K562 (cell line): ENCODE results near the gene MAP3K15.

Source experiments
- POLR2AphosphoS2 ChIP-seq: IDR thresholded peaks from 2 replicates; pipeline ENCODE4 v1.6.1; 2012; ENCODE audit warnings: low read length, improper control_type of control experiment
- TF ChIP-seq, protein P1 (sequence below), 3 experiments: IDR thresholded peaks in 2 of 3; conservative IDR thresholded peaks in 1 of 3; 2 replicates each; pipeline ENCODE4 v1.5.1; 2011 to 2012; ENCODE audit warnings: low read length in 3 of 3, mild to moderate bottlenecking in 3 of 3, control low read depth in 2 of 3, improper control_type of control experiment in 1 of 3, inconsistent platforms in 1 of 3, low read depth in 1 of 3, mixed read lengths in 1 of 3, moderate library complexity in 1 of 3; ENCODE audit not compliant: insufficient read depth in 2 of 3

DNA sequence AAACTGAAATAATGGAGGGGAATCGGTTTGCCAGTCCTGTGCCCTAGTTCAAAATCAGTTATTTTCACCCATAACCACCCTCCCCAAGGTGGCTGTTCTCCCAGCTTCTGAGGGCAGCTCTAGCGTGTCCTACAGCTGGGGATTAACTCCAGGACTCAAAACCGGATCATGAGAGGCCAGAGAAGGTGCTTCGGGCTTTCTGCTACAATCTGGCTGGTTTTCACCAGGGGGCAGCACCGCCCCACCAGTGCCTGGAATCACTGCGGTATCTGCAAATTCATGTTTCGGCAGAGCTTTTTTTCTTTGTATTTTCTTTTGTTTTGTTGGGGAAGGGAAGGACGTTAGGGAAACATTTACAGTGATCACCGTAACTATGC lies 143.2 kb downstream of the MAP3K15 start:
- no peak for TF ChIP-seq POLR2AphosphoS2
- TF ChIP-seq, protein P1, sequence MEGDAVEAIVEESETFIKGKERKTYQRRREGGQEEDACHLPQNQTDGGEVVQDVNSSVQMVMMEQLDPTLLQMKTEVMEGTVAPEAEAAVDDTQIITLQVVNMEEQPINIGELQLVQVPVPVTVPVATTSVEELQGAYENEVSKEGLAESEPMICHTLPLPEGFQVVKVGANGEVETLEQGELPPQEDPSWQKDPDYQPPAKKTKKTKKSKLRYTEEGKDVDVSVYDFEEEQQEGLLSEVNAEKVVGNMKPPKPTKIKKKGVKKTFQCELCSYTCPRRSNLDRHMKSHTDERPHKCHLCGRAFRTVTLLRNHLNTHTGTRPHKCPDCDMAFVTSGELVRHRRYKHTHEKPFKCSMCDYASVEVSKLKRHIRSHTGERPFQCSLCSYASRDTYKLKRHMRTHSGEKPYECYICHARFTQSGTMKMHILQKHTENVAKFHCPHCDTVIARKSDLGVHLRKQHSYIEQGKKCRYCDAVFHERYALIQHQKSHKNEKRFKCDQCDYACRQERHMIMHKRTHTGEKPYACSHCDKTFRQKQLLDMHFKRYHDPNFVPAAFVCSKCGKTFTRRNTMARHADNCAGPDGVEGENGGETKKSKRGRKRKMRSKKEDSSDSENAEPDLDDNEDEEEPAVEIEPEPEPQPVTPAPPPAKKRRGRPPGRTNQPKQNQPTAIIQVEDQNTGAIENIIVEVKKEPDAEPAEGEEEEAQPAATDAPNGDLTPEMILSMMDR (IDR thresholded peaks at IDR 0.05 in 2 of 3, conservative IDR thresholded peaks at IDR 0.05 in 1 of 3; ENCODE audit: insufficient read depth in 2 of 3, low read depth in 1 of 3, low read length in 3 of 3), result peak; percentile 77 to 81 (median 79)
